Parathyroid adenoma (tissue), 2 donors: Measurements from ENCODE around the gene LHPP.

Experiments
- H2AFZ ChIP-seq: fragments of 300-600 bp; sonication (generic); one replicate; pipeline ENCODE4 v1.7.0; 2017; ENCODE audit warnings: antibody characterized with exemption, mild to moderate bottlenecking
- H3K27ac ChIP-seq: fragments of 300-600 bp; sonication (generic); one replicate; pipeline ENCODE4 v1.7.0; 2017
- H3K27me3 ChIP-seq: fragments of 300-600 bp; sonication (generic); one replicate; pipeline ENCODE4 v1.7.0; 2017; ENCODE audit warnings: low read length; ENCODE audit not compliant: control insufficient read depth, insufficient read depth
- H3K36me3 ChIP-seq: fragments of 300-600 bp; sonication (generic); one replicate; pipeline ENCODE4 v1.7.0; 2017; ENCODE audit warnings: low read length; ENCODE audit not compliant: control insufficient read depth, insufficient read depth
- H3K4me1 ChIP-seq: fragments of 300-600 bp; sonication (generic); one replicate; pipeline ENCODE4 v1.7.0; 2017; ENCODE audit warnings: control low read depth
- H3K4me2 ChIP-seq: fragments of 300-600 bp; sonication (generic); one replicate; pipeline ENCODE4 v1.7.0; 2017; ENCODE audit warnings: low read length
- H3K4me3 ChIP-seq: fragments of 300-600 bp; sonication (generic); one replicate; pipeline ENCODE4 v1.7.0; 2017; ENCODE audit warnings: low read depth, low read length
- H3K79me2 ChIP-seq: fragments of 300-600 bp; sonication (generic); one replicate; pipeline ENCODE4 v1.7.0; 2017; ENCODE audit warnings: control low read depth
- H3K9ac ChIP-seq: fragments of 300-600 bp; sonication (generic); one replicate; pipeline ENCODE4 v1.7.0; 2017; ENCODE audit warnings: mild to moderate bottlenecking
- H3K9me3 ChIP-seq: fragments of 300-600 bp; sonication (generic); one replicate; pipeline ENCODE4 v1.7.0; 2017; ENCODE audit warnings: low read length; ENCODE audit not compliant: control insufficient read depth
- CTCF ChIP-seq: fragments of 300-600 bp; sonication (generic); IDR thresholded peaks from one replicate; pipeline ENCODE4 v1.7.0; 2017; ENCODE audit warnings: antibody characterized with exemption, mild to moderate bottlenecking
- donor health status: primary hyperparathyroidism.

LHPP gene

DNA sequence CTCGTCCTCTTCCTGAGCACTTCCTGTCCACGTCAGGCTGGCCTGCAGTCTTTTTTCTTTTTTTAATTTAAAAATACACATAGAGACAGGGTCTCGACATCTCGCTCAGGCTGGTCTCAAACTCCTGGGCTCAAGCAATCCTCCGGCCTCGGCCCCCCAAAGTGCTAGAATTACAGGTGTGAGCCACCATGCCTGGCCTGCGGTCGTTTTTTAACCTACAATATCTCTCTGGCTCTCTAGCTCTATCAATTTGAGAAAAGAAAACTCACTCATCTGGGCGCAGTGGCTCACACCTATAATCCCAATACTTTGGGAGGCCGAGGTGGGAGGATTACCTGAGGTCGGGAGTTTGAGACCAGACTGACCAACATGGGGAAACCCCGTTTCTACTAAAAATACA, 38.9 kb upstream of the LHPP start:
- Histone ChIP-seq H3K4me3 (no peak overlapping the region), H3K27me3 (no peaks in the 10 kb centered on the region), H3K4me1 (no peaks in the 10 kb centered on the region), H3K4me2 (no peak overlapping the region), H3K79me2 (peaks cover 4% of the 10 kb centered on the region), H3K9ac (no peak overlapping the region), H2AFZ (no peak overlapping the region), H3K9me3 (no peaks in the 10 kb centered on the region), H3K27ac (no peak overlapping the region), H3K36me3 (no peaks in the 10 kb centered on the region)
- TF ChIP-seq CTCF: no peak

DNA sequence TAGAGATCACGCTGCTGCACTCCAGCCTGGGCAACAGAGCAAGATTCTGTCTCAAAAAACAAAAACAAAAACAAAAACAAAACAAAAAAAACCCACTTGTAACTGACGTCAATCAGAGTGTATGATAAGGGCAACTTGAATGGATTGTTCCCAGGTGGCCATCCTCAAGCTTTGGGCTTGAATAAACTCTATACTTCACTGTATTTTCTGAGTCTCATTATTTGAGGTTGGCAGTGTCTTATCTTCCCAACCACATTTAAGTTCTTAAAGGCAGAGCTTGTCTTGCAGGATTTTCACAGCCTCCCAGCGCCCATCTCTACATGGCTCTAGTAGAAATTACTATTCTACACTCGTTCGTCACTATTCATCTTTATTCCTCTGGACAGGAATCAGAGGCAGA, 37.8 kb upstream of the LHPP start:
- no peak for TF ChIP-seq CTCF
- Histone ChIP-seq H3K9ac (no peak overlapping the region), H2AFZ (no peak overlapping the region), H3K9me3 (no peaks in the 10 kb centered on the region), H3K79me2 (no peaks in the 10 kb centered on the region), H3K27me3 (no peaks in the 10 kb centered on the region), H3K4me2 (no peak overlapping the region), H3K4me1 (no peaks in the 10 kb centered on the region), H3K36me3 (no peaks in the 10 kb centered on the region), H3K4me3 (no peak overlapping the region), H3K27ac (no peak overlapping the region)

DNA sequence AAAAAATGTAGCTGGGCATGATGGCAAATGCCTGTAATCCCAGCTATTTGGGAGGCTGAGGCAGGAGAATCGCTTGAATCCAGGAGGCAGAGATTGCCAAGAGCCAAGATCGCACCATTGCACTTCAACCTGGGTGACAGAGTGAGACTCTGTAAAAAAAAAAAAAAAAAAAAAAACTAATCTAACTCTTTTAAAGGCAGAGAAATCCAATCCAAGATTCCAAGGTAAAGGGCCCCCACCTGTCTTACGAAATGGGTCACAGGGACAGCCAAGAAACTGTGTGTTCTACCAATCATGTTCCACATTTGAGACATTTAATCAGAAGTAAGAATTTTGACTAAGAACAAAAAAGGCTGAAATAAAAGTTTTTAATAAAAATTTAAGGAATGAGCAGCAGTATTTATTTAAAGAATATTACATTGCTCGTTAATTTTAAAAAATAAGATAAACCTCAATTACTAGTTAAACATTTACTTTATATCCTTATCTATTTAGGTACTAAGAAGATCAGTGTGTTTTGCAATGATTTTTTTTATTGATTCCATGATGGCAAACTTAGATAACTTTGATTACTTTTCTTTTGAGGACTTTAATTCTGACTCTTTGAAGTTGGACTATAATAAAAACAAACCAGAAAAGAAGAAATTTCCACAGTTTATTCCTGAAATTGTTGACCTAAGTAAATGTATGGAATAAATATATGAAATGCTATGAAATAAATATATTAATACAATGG, 36.2 kb upstream of the LHPP start:
- Histone ChIP-seq H3K9ac (no peak overlapping the region), H3K9me3 (no peaks in the 10 kb centered on the region), H3K4me3 (no peak overlapping the region), H3K4me1 (no peaks in the 10 kb centered on the region), H3K27ac (no peak overlapping the region), H3K36me3 (no peaks in the 10 kb centered on the region), H2AFZ (no peak overlapping the region), H3K79me2 (no peaks in the 10 kb centered on the region), H3K4me2 (no peak overlapping the region), H3K27me3 (no peaks in the 10 kb centered on the region)
- TF ChIP-seq CTCF: no peak

- Histone ChIP-seq H3K4me1 (no peaks in the 10 kb centered on the region), H3K4me3 (no peak overlapping the region), H3K27ac (no peak overlapping the region), H3K36me3 (no peaks in the 10 kb centered on the region), H3K9ac (no peak overlapping the region), H3K79me2 (no peaks in the 10 kb centered on the region), H3K4me2 (no peak overlapping the region), H3K27me3 (no peaks in the 10 kb centered on the region), H2AFZ (no peak overlapping the region), H3K9me3 (no peaks in the 10 kb centered on the region)
- TF ChIP-seq CTCF: no peak
Observed at GRCh38 chr10:124428207-124428777, 33.3 kb upstream of the LHPP start.

DNA sequence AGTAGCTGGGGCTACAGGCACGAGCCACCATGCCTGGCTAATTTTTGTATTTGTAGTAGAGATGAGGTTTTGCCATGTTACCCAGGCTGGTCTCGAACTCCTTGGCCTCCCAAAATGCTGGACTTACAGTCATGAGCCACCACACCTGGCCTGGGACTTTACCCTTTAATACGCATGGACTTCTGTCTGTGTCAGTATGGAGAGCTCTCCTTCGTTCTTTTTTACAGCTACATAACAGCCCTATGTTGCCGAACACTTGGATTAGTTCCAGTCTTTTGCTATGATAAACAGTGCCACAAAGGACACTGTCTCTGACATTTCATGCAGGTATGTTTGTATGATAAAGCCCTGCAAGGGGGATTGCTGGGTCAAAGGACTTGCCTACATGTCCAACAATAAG, 32.0 kb upstream of the LHPP start:
- no peaks in the 10 kb centered on the region for H3K27me3 ChIP-seq
- no peaks in the 10 kb centered on the region for H3K4me1 ChIP-seq
- no peak overlapping the region for H3K4me3 ChIP-seq
- no peak overlapping the region for H2AFZ ChIP-seq
- H3K4me2 ChIP-seq: no peak overlapping the region
- H3K79me2 ChIP-seq: no peaks in the 10 kb centered on the region
- no peak for TF ChIP-seq CTCF
- no peaks in the 10 kb centered on the region for H3K36me3 ChIP-seq
- no peaks in the 10 kb centered on the region for H3K9me3 ChIP-seq
- no peak overlapping the region for H3K9ac ChIP-seq
- no peak overlapping the region for H3K27ac ChIP-seq
